Kidney (tissue), 14 donors: ENCODE results near the gene RXRA. TPM values are rescaled to one million over a fixed set of nuclear protein-coding genes. Genes with fewer than 3 reads are reported as not detected.

Experiments used
- DNase-seq, 5 donors: peaks; one replicate each; pipeline ENCODE4 v3.0.0-alpha.2; 2013 to 2020
- FAIRE-seq: peaks from 2 replicates; lab custom pipeline; 2012; peaks lifted over from hg19 to GRCh38; lab: Jason Lieb, UNC
- H3K27ac ChIP-seq, 2 donors: one replicate each; pipeline ENCODE4 v1.7.0; 2013; ENCODE audit warnings: low read depth in 2 of 2, low read length in 2 of 2, inconsistent platforms in 1 of 2
- H3K27me3 ChIP-seq: one replicate; pipeline ENCODE4 v1.7.1; 2013; ENCODE audit warnings: low read length, inconsistent platforms; ENCODE audit not compliant: control insufficient read depth, insufficient read depth
- H3K36me3 ChIP-seq, 3 donors: one replicate each; pipeline versions ENCODE4 v1.7.0 to v1.7.1; 2013; ENCODE audit warnings: low read length in 3 of 3, control low read depth in 1 of 3, inconsistent platforms in 1 of 3; ENCODE audit not compliant: insufficient read depth in 3 of 3, control insufficient read depth in 2 of 3
- H3K4me1 ChIP-seq, 3 donors: one replicate each; pipeline versions ENCODE4 v1.7.0 to v1.7.1; 2013; ENCODE audit warnings: low read length in 3 of 3, inconsistent platforms in 1 of 3, low read depth in 1 of 3; ENCODE audit not compliant: control insufficient read depth in 2 of 3, insufficient read depth in 2 of 3
- H3K4me3 ChIP-seq, 3 donors: one replicate each; pipeline versions ENCODE4 v1.7.0 to v1.8.1; 2013; ENCODE audit warnings: low read length in 3 of 3, control low read depth in 1 of 3, inconsistent platforms in 1 of 3
- H3K9ac ChIP-seq, 3 donors: one replicate each; pipeline versions ENCODE4 v1.7.0 to v1.7.1; 2013; ENCODE audit warnings: low read length in 3 of 3, control low read depth in 1 of 3, inconsistent platforms in 1 of 3
- H3K9me3 ChIP-seq, 3 donors: one replicate each; pipeline versions ENCODE4 v1.7.0 to v1.7.1; 2013; ENCODE audit warnings: low read length in 3 of 3, control low read depth in 1 of 3, inconsistent platforms in 1 of 3; ENCODE audit not compliant: control insufficient read depth in 2 of 3, insufficient read depth in 1 of 3
- CTCF ChIP-seq: IDR thresholded peaks from 3 replicates; pipeline ENCODE4 v1.5.1; 2012; ENCODE audit warnings: mild to moderate bottlenecking, moderate library complexity, borderline replicate concordance; ENCODE audit not compliant: insufficient read depth; ENCODE audit errors: extremely low read depth
- intact Hi-C: fragments of 100-400 bp; cut with DNase I; formaldehyde crosslinking; loops from one replicate; pipeline ENCODE4 v1.11.1; 2022
- polyA plus RNA-seq: library from polyadenylated mRNA; stranded (reverse); fragments of 350-450 nt; fragmentation: Illumina TruSeq; extraction: RNeasy Lipid Tissue Mini Kit (QIAGEN cat#74804); gene quantifications from one replicate; pipeline ENCODE4 v1.2.3, GENCODE V29; 2014; ENCODE audit warnings: low read depth, low replicate concordance; ENCODE audit not compliant: insufficient read depth
- total RNA-seq: library from RNA; stranded (reverse); fragmentation: NEBNext Ultra II Directional; extraction: Animal tissue kit (Norgen Biotek cat#: 25700); gene quantifications from one replicate; pipeline ENCODE4 v1.2.1, GENCODE V29; 2021
- donor health status: control.
- donor health status: control.
- donor health status: control.
- donor health status: control.
- donor health status: control.
- donor health status: DM: yes; HTN: yes; CAD: no.
- donor health status: Normal renal cell carcinoma (clear cell type).

Gene RXRA
- total and polyA plus RNA-seq, 2 donors from 2014 or later, result 24.0 to 49.5 TPM

- no peak for DNase-seq
- intact Hi-C loops, result no loop called here
- no peak overlapping the region for H3K4me3 ChIP-seq
- peaks cover 0 to 79% (median 55%) of the 10 kb centered on the region in 3 donors for H3K4me1 ChIP-seq
- no peak for TF ChIP-seq CTCF
- no peak overlapping the region for H3K9ac ChIP-seq
- H3K36me3 ChIP-seq, result no peaks in the 10 kb centered on the region
- no peak overlapping the region for H3K27ac ChIP-seq
- FAIRE-seq, result no peak
- H3K9me3 ChIP-seq, result no peaks in the 10 kb centered on the region
- H3K27me3 ChIP-seq, result no peaks in the 10 kb centered on the region
These were observed 54.5 kb downstream of the RXRA start for GRCh38 chr9:134380542-134381271.

- H3K9me3 ChIP-seq, result no peaks in the 10 kb centered on the region
- H3K4me3 ChIP-seq, result no peak overlapping the region
- H3K9ac ChIP-seq, result no peak overlapping the region
- no peak for FAIRE-seq
- no peaks in the 10 kb centered on the region for H3K36me3 ChIP-seq
- H3K27me3 ChIP-seq, result no peaks in the 10 kb centered on the region
- no peak for DNase-seq
- TF ChIP-seq CTCF, result no peak
- H3K4me1 ChIP-seq, result peaks cover 0 to 78% (median 52%) of the 10 kb centered on the region in 3 donors
- intact Hi-C loops, result no loop called here
- H3K27ac ChIP-seq, result no peak overlapping the region
These were observed 55.0 kb downstream of the RXRA start for GRCh38 chr9:134381272-134381661.

GRCh38 chr9:134381671-134382516 lies 55.6 kb downstream of the RXRA start:
- no peak for DNase-seq
- Histone ChIP-seq H3K36me3 (no peaks in the 10 kb centered on the region), H3K9ac (peak overlapping the region in 1 of 3 donors; percentile 7), H3K27me3 (no peaks in the 10 kb centered on the region), H3K4me1 (peaks cover 0 to 78% (median 52%) of the 10 kb centered on the region in 3 donors), H3K4me3 (no peak overlapping the region), H3K9me3 (no peaks in the 10 kb centered on the region), H3K27ac (peak overlapping the region in 1 of 2 donors; percentile 63)
- intact Hi-C loops, result no loop called here
- no peak for FAIRE-seq
- TF ChIP-seq CTCF, result no peak
